ENCODE measurements around the gene PLVAP.

Gene PLVAP

GRCh38 chr19:17357078-17357666 is 20.0 kb downstream of the PLVAP start:
- DNase-seq: no peak

- no peak for DNase-seq
Measured at GRCh38 chr19:17353386-17353785, 23.8 kb downstream of the PLVAP start.

- DNase-seq: no peak
Measured at GRCh38 chr19:17352608-17353280, 24.4 kb downstream of the PLVAP start.

- no peak for DNase-seq
Measured at GRCh38 chr19:17351815-17352435, 25.2 kb downstream of the PLVAP start.

GRCh38 chr19:17348700-17349099 is 28.4 kb downstream of the PLVAP start:
- DNase-seq: no peak

- no peak for DNase-seq
Measured at GRCh38 chr19:17347877-17348276, 29.3 kb downstream of the PLVAP start.

GRCh38 chr19:17347361-17347760 is 29.8 kb downstream of the PLVAP start:
- DNase-seq: no peak

GRCh38 chr19:17346109-17346671 is 31.0 kb downstream of the PLVAP start:
- peak; percentile 78 for DNase-seq

- DNase-seq: no peak
Measured at GRCh38 chr19:17341845-17342244, 35.3 kb downstream of the PLVAP start.

GRCh38 chr19:17341386-17341785 is 35.8 kb downstream of the PLVAP start:
- DNase-seq: no peak

GRCh38 chr19:17340871-17341357 is 36.2 kb downstream of the PLVAP start:
- DNase-seq: no peak

GRCh38 chr19:17340302-17340870 is 36.8 kb downstream of the PLVAP start:
- no peak for DNase-seq

- DNase-seq: peak; percentile 60
Measured at GRCh38 chr19:17339088-17339741, 37.9 kb downstream of the PLVAP start.

GRCh38 chr19:17338433-17339078 is 38.6 kb downstream of the PLVAP start:
- no peak for DNase-seq

- peak; percentile 38 for DNase-seq
Measured at GRCh38 chr19:17337675-17338432, 39.3 kb downstream of the PLVAP start.

GRCh38 chr19:17336872-17337674 is 40.1 kb downstream of the PLVAP start, which contains the start of gene GTPBP3:
Gene GTPBP3, plus strand, starts transcription at chr19:17337553. Its CDS starts 59 bp downstream, at chr19:17337612.
- DNase-seq: peak; percentile 95

- DNase-seq: no peak
Measured at GRCh38 chr19:17335575-17335974, 41.6 kb downstream of the PLVAP start.

GRCh38 chr19:17334414-17335409 is 42.4 kb downstream of the PLVAP start, which contains the start of gene ANO8:
Gene ANO8, minus strand, starts transcription at chr19:17334855. Its CDS starts 185 bp downstream, at chr19:17334670.
- peak; percentile 98 for DNase-seq

All from stimulated activated CD4-positive, alpha-beta T cell treated with anti-CD3 and anti-CD28 coated beads, Interleukin-12 subunit alpha, Interleukin-12 subunit beta, amount 100 ng/mL, for 4 hours (primary cell).